ENCODE data around the gene TRIM54. TPM values are rescaled to one million over a fixed set of nuclear protein-coding genes. Genes with fewer than 3 reads are reported as not detected.

The TRIM54 gene
- total RNA-seq, 1 experiment from 2014 or later: 2.8 TPM

- Histone ChIP-seq H3K36me3 (ENCODE audit: insufficient read depth, low read length, poor library complexity, severe bottlenecking) (peaks cover 18% of the 10 kb centered on the region), H3K27me3 (replicated peaks; ENCODE audit: insufficient read depth, low read depth, low read length, poor library complexity) (no peaks in the 10 kb centered on the region), H3K27ac (ENCODE audit: low read depth, low read length, poor library complexity, severe bottlenecking) (no peak overlapping the region), H3K9me3 (ENCODE audit: low read depth, low read length, poor library complexity, severe bottlenecking) (no peaks in the 10 kb centered on the region), H3K4me3 (ENCODE audit: low read depth, low read length, poor library complexity, severe bottlenecking) (no peak overlapping the region), H3K4me1 (ENCODE audit: insufficient read depth, low read length, poor library complexity, severe bottlenecking) (no peaks in the 10 kb centered on the region)
- BruUV-seq (replicated peaks): no TSS peak
- TF ChIP-seq CTCF (conservative IDR thresholded peaks at IDR 0.05; ENCODE audit: low read depth, low read length) (no peak), EZH2 (IDR thresholded peaks at IDR 0.05; ENCODE audit: borderline replicate concordance, low read depth, low read length, poor library complexity, severe bottlenecking) (no peak)
- DNase-seq (ENCODE audit: low spot score): no peak
- POLR2A ChIA-PET (ENCODE audit: low non-redundant PET): no interaction called here
- CTCF ChIA-PET: no interaction called here
- intact Hi-C loops (cut with micrococcal nuclease; ENCODE audit: unreplicated experiment): no loop called here
These were observed 26.6 kb upstream of the TRIM54 start for GRCh38 chr2:27255660-27256059.

- POLR2A ChIA-PET (ENCODE audit: low non-redundant PET): no interaction called here
- Histone ChIP-seq H3K27ac (ENCODE audit: low read depth, low read length, poor library complexity, severe bottlenecking) (no peak overlapping the region), H3K4me1 (ENCODE audit: insufficient read depth, low read length, poor library complexity, severe bottlenecking) (no peaks in the 10 kb centered on the region), H3K36me3 (ENCODE audit: insufficient read depth, low read length, poor library complexity, severe bottlenecking) (peaks cover 18% of the 10 kb centered on the region), H3K27me3 (replicated peaks; ENCODE audit: insufficient read depth, low read depth, low read length, poor library complexity) (no peaks in the 10 kb centered on the region), H3K4me3 (ENCODE audit: low read depth, low read length, poor library complexity, severe bottlenecking) (no peak overlapping the region), H3K9me3 (ENCODE audit: low read depth, low read length, poor library complexity, severe bottlenecking) (no peaks in the 10 kb centered on the region)
- CTCF ChIA-PET: no interaction called here
- no peak for DNase-seq (ENCODE audit: low spot score)
- TF ChIP-seq CTCF (conservative IDR thresholded peaks at IDR 0.05; ENCODE audit: low read depth, low read length): no peak
- intact Hi-C loops (cut with micrococcal nuclease; ENCODE audit: unreplicated experiment): no loop called here
- no TSS peak for BruUV-seq (replicated peaks)
These were observed 25.3 kb upstream of the TRIM54 start for GRCh38 chr2:27256855-27257454.

DNA sequence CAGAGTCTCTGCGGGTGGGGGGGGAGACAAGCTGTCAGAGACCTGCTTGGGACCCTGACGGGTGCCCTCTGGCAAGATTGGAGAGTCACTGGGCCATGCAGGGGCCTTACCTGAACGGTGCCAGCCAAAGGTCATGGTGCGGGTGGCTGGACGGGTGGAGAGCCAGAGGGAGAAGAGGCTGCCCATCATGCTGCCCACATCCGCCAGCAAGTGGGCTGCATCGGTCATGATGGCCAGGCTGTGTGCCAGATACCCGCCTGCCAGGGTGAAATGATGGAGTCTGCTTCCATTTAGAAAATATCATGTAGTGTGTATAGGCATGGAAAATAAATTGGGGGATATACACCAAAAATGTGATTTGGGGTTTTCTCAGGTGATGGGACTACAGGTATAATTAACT lies 24.2 kb upstream of the TRIM54 start:
- intact Hi-C loops (cut with micrococcal nuclease; ENCODE audit: unreplicated experiment): no loop called here
- no peak overlapping the region for H3K27ac ChIP-seq (ENCODE audit: low read depth, low read length, poor library complexity, severe bottlenecking)
- ChIA-PET CTCF (no interaction called here), POLR2A (ENCODE audit: low non-redundant PET) (no interaction called here)
- no peaks in the 10 kb centered on the region for H3K9me3 ChIP-seq (ENCODE audit: low read depth, low read length, poor library complexity, severe bottlenecking)
- no peaks in the 10 kb centered on the region for H3K4me1 ChIP-seq (ENCODE audit: insufficient read depth, low read length, poor library complexity, severe bottlenecking)
- no peak for DNase-seq (ENCODE audit: low spot score)
- no peaks in the 10 kb centered on the region for H3K27me3 ChIP-seq (replicated peaks; ENCODE audit: insufficient read depth, low read depth, low read length, poor library complexity)
- H3K36me3 ChIP-seq (ENCODE audit: insufficient read depth, low read length, poor library complexity, severe bottlenecking): peaks cover 18% of the 10 kb centered on the region
- no peak overlapping the region for H3K4me3 ChIP-seq (ENCODE audit: low read depth, low read length, poor library complexity, severe bottlenecking)
- no TSS peak for BruUV-seq (replicated peaks)
- no peak for TF ChIP-seq CTCF (conservative IDR thresholded peaks at IDR 0.05; ENCODE audit: low read depth, low read length)
- no peak for TF ChIP-seq EZH2 (IDR thresholded peaks at IDR 0.05; ENCODE audit: borderline replicate concordance, low read depth, low read length, poor library complexity, severe bottlenecking)

Measured in A673 (cell line).